GM12878 (cell line): ENCODE results near the gene SPATA32.

Experiments used
- ATF7 ChIP-seq: fragments of 450-650 bp; IDR thresholded peaks from 2 replicates; pipeline ENCODE4 v1.6.1; 2016; ENCODE audit warnings: low read depth, mild to moderate bottlenecking
- CTCF ChIP-seq, 3 experiments: IDR thresholded peaks in 2 of 3; conservative IDR thresholded peaks in 1 of 3; 2 replicates each; pipeline ENCODE4 v1.5.1; 2011; ENCODE audit warnings: low read depth in 3 of 3, low read length in 3 of 3, mild to moderate bottlenecking in 3 of 3, control low read depth in 2 of 3, moderate library complexity in 2 of 3, inconsistent platforms in 1 of 3, mixed read lengths in 1 of 3; ENCODE audit not compliant: control insufficient read depth in 2 of 3, insufficient read depth in 1 of 3; ENCODE audit errors: extremely low read depth in 1 of 3
- ETV6 ChIP-seq, 2 experiments: fragments of 450-650 bp in 1 of 2; IDR thresholded peaks in 1 of 2; conservative IDR thresholded peaks in 1 of 2; 2 replicates each; pipeline ENCODE4 v1.6.1; 2014; ENCODE audit warnings: antibody characterized with exemption in 1 of 2, borderline replicate concordance in 1 of 2, low read depth in 1 of 2, mild to moderate bottlenecking in 1 of 2, moderate library complexity in 1 of 2
- POLR2AphosphoS5 ChIP-seq: IDR thresholded peaks from 2 replicates; pipeline ENCODE4 v1.6.1; 2011; ENCODE audit warnings: mild to moderate bottlenecking, low read length, inconsistent platforms
- RFX5 ChIP-seq: IDR thresholded peaks from 2 replicates; pipeline ENCODE4 v1.6.1; 2011; ENCODE audit warnings: low read depth, low read length, improper control_type of control experiment
- USF1 ChIP-seq: IDR thresholded peaks from 2 replicates; pipeline ENCODE4 v1.6.1; 2011; ENCODE audit warnings: borderline replicate concordance, low read depth, mild to moderate bottlenecking, moderate library complexity, mixed read lengths, low read length; ENCODE audit not compliant: insufficient read depth; ENCODE audit errors: extremely low read length
- ZZZ3 ChIP-seq: IDR thresholded peaks from 2 replicates; pipeline ENCODE4 v1.6.1; 2011; ENCODE audit warnings: low read depth; ENCODE audit not compliant: control insufficient read depth, insufficient read length

- TF ChIP-seq ZZZ3 (no peak), ATF7 (no peak), USF1 (no peak), CTCF (IDR thresholded peaks at IDR 0.05 in 2 of 3, conservative IDR thresholded peaks at IDR 0.05 in 1 of 3; ENCODE audit: control insufficient read depth in 2 of 3, extremely low read depth in 1 of 3, insufficient read depth in 1 of 3, low read depth in 3 of 3, low read length in 3 of 3) (no peak), POLR2AphosphoS5 (no peak), ETV6 (conservative IDR thresholded peaks at IDR 0.05 in 1 of 2, IDR thresholded peaks at IDR 0.05 in 1 of 2; ENCODE audit: borderline replicate concordance in 1 of 2, low read depth in 1 of 2) (no peak), RFX5 (no peak)
Measured at GRCh38 chr17:45222996-45223538, 38.8 kb downstream of the SPATA32 start.
